ENCODE results near the gene PPID.

- TF ChIP-seq, protein P1, sequence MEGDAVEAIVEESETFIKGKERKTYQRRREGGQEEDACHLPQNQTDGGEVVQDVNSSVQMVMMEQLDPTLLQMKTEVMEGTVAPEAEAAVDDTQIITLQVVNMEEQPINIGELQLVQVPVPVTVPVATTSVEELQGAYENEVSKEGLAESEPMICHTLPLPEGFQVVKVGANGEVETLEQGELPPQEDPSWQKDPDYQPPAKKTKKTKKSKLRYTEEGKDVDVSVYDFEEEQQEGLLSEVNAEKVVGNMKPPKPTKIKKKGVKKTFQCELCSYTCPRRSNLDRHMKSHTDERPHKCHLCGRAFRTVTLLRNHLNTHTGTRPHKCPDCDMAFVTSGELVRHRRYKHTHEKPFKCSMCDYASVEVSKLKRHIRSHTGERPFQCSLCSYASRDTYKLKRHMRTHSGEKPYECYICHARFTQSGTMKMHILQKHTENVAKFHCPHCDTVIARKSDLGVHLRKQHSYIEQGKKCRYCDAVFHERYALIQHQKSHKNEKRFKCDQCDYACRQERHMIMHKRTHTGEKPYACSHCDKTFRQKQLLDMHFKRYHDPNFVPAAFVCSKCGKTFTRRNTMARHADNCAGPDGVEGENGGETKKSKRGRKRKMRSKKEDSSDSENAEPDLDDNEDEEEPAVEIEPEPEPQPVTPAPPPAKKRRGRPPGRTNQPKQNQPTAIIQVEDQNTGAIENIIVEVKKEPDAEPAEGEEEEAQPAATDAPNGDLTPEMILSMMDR (IDR thresholded peaks at IDR 0.05 in 4 of 5, conservative IDR thresholded peaks at IDR 0.05 in 1 of 5): no peak
- no peak for TF ChIP-seq POLR2A (IDR thresholded peaks at IDR 0.05)
Measured at GRCh38 chr4:158758703-158759102, 35.5 kb upstream of the PPID start.
